A673 (cell line): ENCODE results near the gene KLF17.

Experiments used
- CTCF ChIP-seq: fragments of 300-800, 200-600 bp; sonication (generic); conservative IDR thresholded peaks from 2 replicates; pipeline ENCODE4 v1.5.1; 2017; ENCODE audit warnings: low read depth, mild to moderate bottlenecking, antibody characterized with exemption, low read length, moderate library complexity, mixed read lengths
- EZH2 ChIP-seq: fragments of 200-600 bp; sonication (generic); IDR thresholded peaks from 2 replicates; pipeline ENCODE4 v1.6.1; 2017; ENCODE audit warnings: borderline replicate concordance, low read depth, mild to moderate bottlenecking, mixed read lengths, antibody characterized with exemption, low read length; ENCODE audit not compliant: poor library complexity, severe bottlenecking

GRCh38 chr1:44152692-44153091 is 34.1 kb downstream of the KLF17 start:
- TF ChIP-seq CTCF: no peak
- no peak for TF ChIP-seq EZH2
